HG02798 (cell line): ENCODE results near the gene SLC16A2.
A peak's percentile ranks its signal among the peaks of the same experiment; 100 is the strongest.

ENCODE experiments used
- ATAC-seq: cut with Tn5 transposase; IDR thresholded peaks from one replicate; pipeline ENCODE4 v1.9.1; 2021; ENCODE audit warnings: mild to moderate bottlenecking; ENCODE audit not compliant: unreplicated experiment, poor library complexity

SLC16A2 gene

DNA sequence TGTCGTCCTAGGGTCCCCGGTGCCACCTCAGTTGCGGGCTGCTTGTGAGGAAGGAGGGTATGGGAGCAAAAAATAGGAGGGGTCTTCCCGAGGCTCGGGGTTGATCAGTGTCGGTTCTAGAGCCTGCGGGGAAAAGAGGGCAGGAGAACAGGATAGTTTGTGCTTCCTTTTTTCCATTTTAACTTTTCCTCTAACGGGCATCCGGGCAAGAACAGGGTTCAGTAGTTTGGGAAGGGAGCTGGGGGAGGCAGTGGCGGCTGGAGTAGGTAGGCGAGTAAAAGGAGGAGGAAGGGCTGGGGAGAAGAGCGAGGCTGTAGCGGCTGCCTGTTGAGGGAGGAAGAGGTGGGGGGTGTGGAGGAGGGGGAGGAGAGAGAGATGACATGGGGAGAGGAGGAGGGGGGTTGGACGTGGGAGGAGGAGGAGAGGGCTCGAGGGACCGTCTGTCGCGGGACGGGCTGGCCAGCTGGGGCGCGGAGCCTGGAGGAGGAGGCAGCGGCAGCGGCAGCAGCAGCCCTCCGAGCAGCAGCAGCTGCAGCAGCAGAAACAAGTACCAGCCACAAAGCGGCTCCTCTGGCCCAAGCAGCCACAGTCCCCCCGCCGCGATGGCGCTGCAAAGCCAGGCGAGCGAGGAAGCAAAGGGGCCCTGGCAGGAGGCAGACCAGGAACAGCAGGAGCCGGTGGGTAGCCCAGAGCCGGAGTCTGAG is at the start of gene SLC16A2:
SLC16A2 (plus strand) TSS at position 458 of the 704 bp plus-strand sequence; CDS start at position 603, 145 bp downstream.
- no peak for ATAC-seq

GRCh38 chrX:74372272-74372671 is 49.0 kb upstream of the SLC16A2 start:
- no peak for ATAC-seq

- ATAC-seq: no peak
These were observed 44.0 kb upstream of the SLC16A2 start for GRCh38 chrX:74377282-74377681.

GRCh38 chrX:74382613-74383012 is 38.7 kb upstream of the SLC16A2 start:
- peak; percentile 75 for ATAC-seq

DNA sequence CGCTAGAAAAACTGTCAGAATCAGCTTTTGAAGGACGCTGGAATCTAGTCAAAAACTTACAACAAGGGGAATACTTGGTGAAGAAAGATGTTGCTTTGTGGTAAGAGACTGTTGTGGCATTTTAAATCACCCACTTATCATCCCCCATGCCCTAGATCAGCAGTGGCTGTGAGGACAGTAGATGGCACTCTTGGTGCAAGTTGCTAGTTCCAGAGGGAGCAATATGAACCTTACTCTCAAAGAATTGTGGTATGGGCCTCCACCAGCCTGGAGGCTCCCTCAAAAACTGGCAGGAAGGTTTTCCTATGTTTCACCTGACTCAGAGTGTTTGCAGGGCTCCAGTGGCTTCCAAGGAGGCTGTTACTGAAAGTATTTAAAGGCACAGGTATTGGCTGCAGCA is 37.7 kb upstream of the SLC16A2 start:
- ATAC-seq: no peak

- ATAC-seq: no peak
These were observed 32.1 kb upstream of the SLC16A2 start for GRCh38 chrX:74389016-74389722.

DNA sequence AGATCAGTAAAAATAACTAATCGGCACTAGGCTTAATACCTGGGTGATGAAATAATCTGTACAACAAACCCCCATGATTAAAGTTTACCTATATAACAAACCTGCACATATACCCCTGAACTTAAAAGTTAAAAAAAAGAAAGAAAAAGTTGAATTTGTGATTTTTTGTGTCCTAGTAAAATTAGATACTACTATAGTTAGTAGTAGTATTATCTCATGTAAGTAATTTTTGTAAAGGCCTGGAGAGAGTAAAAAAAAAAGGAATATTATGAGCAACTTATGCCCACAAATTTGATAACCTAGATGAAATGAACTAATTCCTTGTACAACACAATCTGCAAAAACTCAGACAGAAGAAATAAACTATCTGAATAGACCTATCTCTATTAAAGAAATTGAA is 25.7 kb upstream of the SLC16A2 start:
- no peak for ATAC-seq

GRCh38 chrX:74405973-74406489 is 15.3 kb upstream of the SLC16A2 start:
- ATAC-seq: no peak

GRCh38 chrX:74408304-74408703 is 13.0 kb upstream of the SLC16A2 start:
- peak; percentile 38 for ATAC-seq

- no peak for ATAC-seq
These were observed 1.5 kb upstream of the SLC16A2 start for GRCh38 chrX:74419864-74420195.

DNA sequence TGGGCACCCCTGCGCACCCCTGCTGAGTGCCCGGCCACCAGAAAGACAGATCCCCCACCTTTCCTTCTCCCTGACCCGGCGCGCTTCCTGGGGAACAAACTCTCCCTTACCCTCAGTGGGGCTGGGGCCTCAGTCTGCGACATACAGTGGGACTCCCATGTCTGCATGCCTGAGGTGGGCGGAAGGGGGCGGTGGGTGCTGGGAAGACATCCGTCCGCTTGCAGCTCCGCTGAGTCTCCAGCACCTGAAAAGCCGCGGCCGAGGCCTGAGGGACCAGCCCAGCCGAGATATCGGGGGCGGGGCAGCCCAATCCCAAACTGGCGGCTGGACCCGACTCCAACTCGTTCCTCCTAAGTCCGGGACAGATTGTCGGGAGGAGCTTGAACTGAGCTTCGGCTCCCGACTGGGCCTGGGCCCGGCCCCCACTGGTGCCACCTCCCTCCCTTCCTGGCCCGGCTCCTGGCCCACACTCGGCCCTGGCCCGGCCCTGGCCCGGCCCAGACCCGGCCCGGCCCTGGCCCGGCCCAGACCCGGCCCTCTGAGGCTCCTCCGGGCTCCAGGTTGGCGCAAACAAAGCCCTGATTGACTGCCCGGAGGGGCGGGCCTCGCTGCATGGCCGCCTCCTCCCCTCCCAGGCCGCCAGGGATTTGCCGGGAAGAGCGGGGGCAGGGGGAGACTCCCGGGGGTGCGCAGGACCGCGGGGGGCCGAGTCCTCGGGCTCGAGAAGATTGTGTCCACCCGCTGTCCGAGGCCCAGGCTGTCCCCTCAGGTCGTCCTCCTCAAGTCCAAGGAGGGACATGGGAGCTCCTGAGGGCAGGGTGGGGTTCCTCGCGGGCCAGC is 877 bp upstream of the SLC16A2 start:
- ATAC-seq: no peak

GRCh38 chrX:74421740-74422352 is 553 bp downstream of the SLC16A2 start:
- ATAC-seq: no peak

GRCh38 chrX:74422576-74423288 is 1.4 kb downstream of the SLC16A2 start:
- ATAC-seq: no peak

GRCh38 chrX:74423289-74423998 is 2.2 kb downstream of the SLC16A2 start:
- ATAC-seq: no peak

DNA sequence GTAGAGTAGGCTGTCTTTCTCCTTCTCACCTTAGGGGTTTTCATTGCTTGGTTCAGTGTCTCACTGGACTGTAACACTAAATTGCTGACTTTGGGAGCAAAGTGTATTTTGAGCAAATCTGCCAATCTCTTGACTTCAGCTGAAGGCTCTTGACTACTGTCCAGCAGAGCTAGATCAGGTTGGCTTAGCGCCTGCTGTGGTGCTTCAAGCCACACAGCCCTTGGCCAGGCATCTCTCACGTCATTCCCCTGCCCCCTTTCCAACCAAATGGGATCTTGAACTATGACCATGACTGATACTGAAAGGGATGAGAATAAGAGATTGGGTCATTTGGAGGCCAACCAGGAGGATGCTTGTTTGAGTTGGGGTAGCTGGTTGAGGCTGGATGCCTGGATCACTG is 4.8 kb downstream of the SLC16A2 start:
- ATAC-seq: no peak

DNA sequence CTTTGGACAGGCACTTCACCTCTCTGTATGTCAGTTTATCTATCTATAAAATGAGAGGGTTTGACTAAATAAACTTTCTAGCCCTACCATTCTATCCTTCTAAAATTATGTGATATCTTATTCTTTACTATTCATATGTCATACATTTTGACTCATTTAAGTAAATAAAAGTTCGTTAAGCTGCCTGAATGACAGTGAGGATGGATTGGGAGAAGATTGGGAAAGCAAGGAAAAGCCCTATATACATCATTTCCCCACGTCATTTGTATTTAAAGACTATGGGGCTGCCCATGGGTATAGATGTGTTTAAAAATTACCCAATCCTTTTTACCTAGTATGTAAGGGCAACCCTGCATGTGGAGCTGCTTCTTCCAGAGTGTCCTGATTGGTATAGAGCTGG is 5.3 kb downstream of the SLC16A2 start:
- no peak for ATAC-seq

GRCh38 chrX:74431797-74432196 is 10.5 kb downstream of the SLC16A2 start:
- ATAC-seq: no peak

GRCh38 chrX:74434336-74434735 is 13.0 kb downstream of the SLC16A2 start:
- ATAC-seq: no peak

- no peak for ATAC-seq
These were observed 16.2 kb downstream of the SLC16A2 start for GRCh38 chrX:74437530-74437929.
